Endodermal cell (in vitro differentiated cells): ENCODE results near the gene URM1. TPM values are rescaled to one million over a fixed set of nuclear protein-coding genes. Genes with fewer than 3 reads are reported as not detected.

Source experiments
- DNase-seq: peaks from one replicate; pipeline ENCODE4 v3.0.0-alpha.2; 2017
- H3K27ac ChIP-seq: 2 replicates; pipeline ENCODE4 v1.5.1; 2013; ENCODE audit warnings: mild to moderate bottlenecking, low read depth, low read length, moderate library complexity
- H3K27me3 ChIP-seq: 2 replicates; pipeline ENCODE4 v1.6.1; 2013; ENCODE audit warnings: mild to moderate bottlenecking, low read length, moderate library complexity; ENCODE audit not compliant: insufficient read depth, control insufficient read depth, poor library complexity, severe bottlenecking
- H3K36me3 ChIP-seq: 2 replicates; pipeline ENCODE4 v1.7.0; 2013; ENCODE audit warnings: mild to moderate bottlenecking, low read length, moderate library complexity; ENCODE audit not compliant: control insufficient read depth, insufficient read depth
- H3K4me1 ChIP-seq: one replicate; pipeline ENCODE4 v1.7.0; 2013; ENCODE audit warnings: low read length; ENCODE audit not compliant: control insufficient read depth, insufficient read depth
- H3K4me3 ChIP-seq: 2 replicates; pipeline ENCODE4 v1.5.1; 2013; ENCODE audit warnings: mild to moderate bottlenecking, low read length, moderate library complexity
- H3K9ac ChIP-seq: 2 replicates; pipeline ENCODE4 v1.6.1; 2013; ENCODE audit warnings: mild to moderate bottlenecking, low read length, moderate library complexity; ENCODE audit not compliant: poor library complexity, severe bottlenecking; ENCODE audit errors: extremely low read depth
- H3K9me3 ChIP-seq: 2 replicates; pipeline ENCODE4 v1.6.1; 2013; ENCODE audit warnings: mild to moderate bottlenecking, low read length, moderate library complexity; ENCODE audit not compliant: control insufficient read depth
- H3K27ac Mint-ChIP-seq: 2 replicates; pipeline ENCODE4 v1.8.0; 2020; ENCODE audit warnings: mixed read lengths
- H3K27me3 Mint-ChIP-seq: 2 replicates; pipeline ENCODE4 v1.8.0; 2021; ENCODE audit warnings: mild to moderate bottlenecking, mixed read lengths; ENCODE audit not compliant: insufficient read depth
- H3K36me3 Mint-ChIP-seq: 2 replicates; pipeline ENCODE4 v1.8.0; 2020; ENCODE audit warnings: low read depth, mixed read lengths
- H3K4me1 Mint-ChIP-seq: 2 replicates; pipeline ENCODE4 v1.8.0; 2020; ENCODE audit warnings: mixed read lengths
- H3K4me3 Mint-ChIP-seq: 2 replicates; pipeline ENCODE4 v1.8.0; 2020; ENCODE audit warnings: mild to moderate bottlenecking, moderate library complexity, mixed read lengths
- H3K9me3 Mint-ChIP-seq: 2 replicates; pipeline ENCODE4 v1.8.0; 2020; ENCODE audit warnings: mild to moderate bottlenecking, mixed read lengths
- CTCF ChIP-seq: fragments of 200-600 bp; sonication (generic); conservative IDR thresholded peaks from 2 replicates; pipeline ENCODE4 v1.5.0; 2021; ENCODE audit warnings: antibody characterized with exemption, mild to moderate bottlenecking
- WGBS, 2 experiments: methylation state at CpG; one replicate each; pipeline versions ENCODE4 v1.1.5 to v1.1.7; 2013; ENCODE audit warnings: missing lambda C conversion rate in 2 of 2, mixed read lengths in 1 of 2; ENCODE audit not compliant: insufficient coverage in 1 of 2, insufficient read length in 1 of 2; 5-methylcytosine and 5-hydroxymethylcytosine counted together
- total RNA-seq, 2 donors: library from RNA; stranded (reverse); fragmentation: NEBNext Ultra II Directional in 1 of 2; extraction: Animal tissue kit (Norgen Biotek cat#: 25700) in 1 of 2; gene quantifications; 2 replicates in 1 of 2; 3 replicates in 1 of 2; pipeline ENCODE4 v1.2.1, GENCODE V29; 2021

URM1 gene
- total RNA-seq, 2 donors from 2014 or later: 51.5 to 60.4 TPM

GRCh38 chr9:128349125-128349524 lies 22.0 kb upstream of the URM1 start:
- no peak for TF ChIP-seq CTCF
- H3K4me1 Mint-ChIP-seq: no peaks in the 10 kb centered on the region
- Histone ChIP-seq H3K4me1 (no peaks in the 10 kb centered on the region), H3K4me3 (no peak overlapping the region), H3K27me3 (no peaks in the 10 kb centered on the region), H3K27ac (no peak overlapping the region), H3K36me3 (peaks cover 37% of the 10 kb centered on the region), H3K9ac (no peak overlapping the region), H3K9me3 (no peaks in the 10 kb centered on the region)
- H3K9me3 Mint-ChIP-seq: no peaks in the 10 kb centered on the region
- H3K36me3 Mint-ChIP-seq: peaks cover 59% of the 10 kb centered on the region
- DNase-seq: no peak
- no peaks in the 10 kb centered on the region for H3K27me3 Mint-ChIP-seq
- no peak overlapping the region for H3K27ac Mint-ChIP-seq
- H3K4me3 Mint-ChIP-seq: no peak overlapping the region
- 92% methylated on average over 2 of the region's 2 CpGs; no CpG with 5 or more reads in 1 of the 2 experiments for WGBS, 2 experiments

GRCh38 chr9:128349772-128350171 lies 21.4 kb upstream of the URM1 start:
- Mint-ChIP-seq H3K4me3 (no peak overlapping the region), H3K36me3 (peaks cover 55% of the 10 kb centered on the region), H3K9me3 (no peaks in the 10 kb centered on the region), H3K4me1 (no peaks in the 10 kb centered on the region), H3K27ac (no peak overlapping the region), H3K27me3 (no peaks in the 10 kb centered on the region)
- TF ChIP-seq CTCF: no peak
- Histone ChIP-seq H3K27ac (no peak overlapping the region), H3K9ac (no peak overlapping the region), H3K4me3 (no peak overlapping the region), H3K4me1 (no peaks in the 10 kb centered on the region), H3K36me3 (peaks cover 31% of the 10 kb centered on the region), H3K9me3 (no peaks in the 10 kb centered on the region), H3K27me3 (no peaks in the 10 kb centered on the region)
- WGBS, 2 experiments: 93 to 95% methylated on average over 5 to 6 of the region's 6 CpGs
- DNase-seq: no peak

- TF ChIP-seq CTCF: no peak
These were observed 15.7 kb upstream of the URM1 start for GRCh38 chr9:128355451-128355850.

More at GRCh38 chr9:128355451-128355850, 15.7 kb upstream of the URM1 start:
- no peak overlapping the region for H3K27ac ChIP-seq
- no peaks in the 10 kb centered on the region for H3K4me1 ChIP-seq
- H3K36me3 ChIP-seq: peaks cover 16% of the 10 kb centered on the region
- H3K27me3 ChIP-seq: no peaks in the 10 kb centered on the region
- H3K4me3 ChIP-seq: no peak overlapping the region
- 94 to 98% methylated on average over 16 to 19 of the region's 19 CpGs for WGBS, 2 experiments
- H3K9me3 ChIP-seq: no peaks in the 10 kb centered on the region
- DNase-seq: no peak
- no peak overlapping the region for H3K9ac ChIP-seq
- H3K9me3 Mint-ChIP-seq: no peaks in the 10 kb centered on the region
- no peak overlapping the region for H3K27ac Mint-ChIP-seq
- H3K4me1 Mint-ChIP-seq: no peaks in the 10 kb centered on the region
- no peaks in the 10 kb centered on the region for H3K27me3 Mint-ChIP-seq
- H3K4me3 Mint-ChIP-seq: no peak overlapping the region
- peaks cover 35% of the 10 kb centered on the region for H3K36me3 Mint-ChIP-seq
